Measurements from ENCODE around the gene PTPRK. TPM values are rescaled to one million over a fixed set of nuclear protein-coding genes. Genes with fewer than 3 reads are reported as not detected.

The PTPRK gene
- total and polyA plus RNA-seq, 8 donors: 57.0 to 90.4 (median 78.6) TPM

- intact Hi-C loops (cut with DNase I): no loop called here
- no peak for TF ChIP-seq CTCF (IDR thresholded peaks at IDR 0.05)
- H3K36me3 ChIP-seq: no peaks in the 10 kb centered on the region
- H3K4me3 ChIP-seq: no peak overlapping the region
- no peak for ATAC-seq
- no peaks in the 10 kb centered on the region for H3K4me1 ChIP-seq
- H3K27ac ChIP-seq: no peak overlapping the region
- no peak for DNase-seq
- H3K9me3 ChIP-seq: no peaks in the 10 kb centered on the region
- H3K27me3 ChIP-seq: no peaks in the 10 kb centered on the region
Measured at GRCh38 chr6:128532827-128533226, 12.4 kb upstream of the PTPRK start.

- ATAC-seq (no peak), DNase-seq (no peak)
- H3K9me3 ChIP-seq: no peaks in the 10 kb centered on the region
- H3K4me1 ChIP-seq: no peaks in the 10 kb centered on the region
- H3K4me3 ChIP-seq: no peak overlapping the region
- no peak overlapping the region for H3K27ac ChIP-seq
- intact Hi-C loops (cut with DNase I): no loop called here
- TF ChIP-seq CTCF (IDR thresholded peaks at IDR 0.05): no peak
- no peaks in the 10 kb centered on the region for H3K27me3 ChIP-seq
- no peaks in the 10 kb centered on the region for H3K36me3 ChIP-seq
Measured at GRCh38 chr6:128532136-128532535, 11.7 kb upstream of the PTPRK start.

GRCh38 chr6:128531696-128532095, 11.3 kb upstream of the PTPRK start:
- no peak for TF ChIP-seq CTCF (IDR thresholded peaks at IDR 0.05)
- Histone ChIP-seq H3K4me1 (no peaks in the 10 kb centered on the region), H3K27me3 (no peaks in the 10 kb centered on the region), H3K36me3 (no peaks in the 10 kb centered on the region), H3K9me3 (no peaks in the 10 kb centered on the region), H3K27ac (no peak overlapping the region), H3K4me3 (no peak overlapping the region)
- DNase-seq: no peak
- intact Hi-C loops (cut with DNase I): no loop called here
- ATAC-seq: no peak

- H3K9me3 ChIP-seq: no peaks in the 10 kb centered on the region
- H3K4me1 ChIP-seq: no peaks in the 10 kb centered on the region
- no peak overlapping the region for H3K4me3 ChIP-seq
- no peak overlapping the region for H3K27ac ChIP-seq
- no peaks in the 10 kb centered on the region for H3K27me3 ChIP-seq
- H3K36me3 ChIP-seq: no peaks in the 10 kb centered on the region
- ATAC-seq (no peak), DNase-seq (no peak)
- intact Hi-C loops (cut with DNase I): no loop called here
- TF ChIP-seq CTCF (IDR thresholded peaks at IDR 0.05): no peak
Measured at GRCh38 chr6:128528241-128528640, 7.8 kb upstream of the PTPRK start.

- intact Hi-C loops (cut with DNase I): no loop called here
- ATAC-seq (no peak), DNase-seq (no peak)
- Histone ChIP-seq H3K27ac (no peak overlapping the region), H3K4me1 (no peaks in the 10 kb centered on the region), H3K36me3 (no peaks in the 10 kb centered on the region), H3K9me3 (no peaks in the 10 kb centered on the region), H3K4me3 (no peak overlapping the region), H3K27me3 (no peaks in the 10 kb centered on the region)
- TF ChIP-seq CTCF (IDR thresholded peaks at IDR 0.05): no peak
Measured at GRCh38 chr6:128527375-128527774, 7.0 kb upstream of the PTPRK start.

Measured in left lung (tissue), 10 donors.